H9 (cell line): ENCODE measurements around the gene PRDM11. TPM values are rescaled to one million over a fixed set of nuclear protein-coding genes. Genes with fewer than 3 reads are reported as not detected.

Source experiments
- DNase-seq: peaks from one replicate; pipeline ENCODE4 v3.0.0-alpha.2; 2017
- H2AFZ ChIP-seq: one replicate; pipeline ENCODE4 v1.6.1; 2013; ENCODE audit warnings: mild to moderate bottlenecking, low read length, control low read depth, moderate library complexity
- H2AK5ac ChIP-seq: 2 replicates; pipeline ENCODE4 v1.6.1; 2013; ENCODE audit warnings: low read length, control low read depth, mixed read lengths; ENCODE audit not compliant: insufficient read length
- H2BK120ac ChIP-seq: one replicate; pipeline ENCODE4 v1.6.1; 2013; ENCODE audit warnings: low read depth, mild to moderate bottlenecking, low read length, control low read depth, inconsistent platforms; ENCODE audit not compliant: poor library complexity, severe bottlenecking
- H2BK12ac ChIP-seq: 2 replicates; pipeline ENCODE4 v1.6.1; 2013; ENCODE audit warnings: low read length, control low read depth, mixed read lengths, low read depth; ENCODE audit not compliant: insufficient read length
- H2BK15ac ChIP-seq: 2 replicates; pipeline ENCODE4 v1.6.1; 2013; ENCODE audit warnings: low read depth, low read length, control low read depth
- H2BK20ac ChIP-seq: one replicate; pipeline ENCODE4 v1.6.1; 2013; ENCODE audit warnings: low read depth, mild to moderate bottlenecking, low read length, control low read depth, inconsistent platforms; ENCODE audit not compliant: poor library complexity, severe bottlenecking
- H2BK5ac ChIP-seq: 2 replicates; pipeline ENCODE4 v1.6.1; 2013; ENCODE audit warnings: low read length, control low read depth, mixed read lengths; ENCODE audit not compliant: insufficient read length
- H3K14ac ChIP-seq: 2 replicates; pipeline ENCODE4 v1.6.1; 2013; ENCODE audit warnings: low read length, control low read depth; ENCODE audit not compliant: insufficient read depth
- H3K18ac ChIP-seq: 2 replicates; pipeline ENCODE4 v1.6.1; 2013; ENCODE audit warnings: low read depth, mild to moderate bottlenecking, mixed read lengths, low read length, control low read depth; ENCODE audit not compliant: insufficient read length
- H3K23ac ChIP-seq: 2 replicates; pipeline ENCODE4 v1.6.1; 2013; ENCODE audit warnings: low read length, control low read depth, mixed read lengths, low read depth; ENCODE audit not compliant: insufficient read length
- H3K23me2 ChIP-seq: 2 replicates; pipeline ENCODE4 v1.6.1; 2013; ENCODE audit warnings: low read depth, mild to moderate bottlenecking, mixed read lengths, low read length, control low read depth; ENCODE audit not compliant: insufficient read length, poor library complexity, severe bottlenecking
- H3K27ac ChIP-seq: 2 replicates; pipeline ENCODE4 v1.5.1; 2013; ENCODE audit warnings: low read length, control low read depth, mixed read lengths, low read depth; ENCODE audit not compliant: insufficient read length
- H3K27me3 ChIP-seq: 2 replicates; pipeline ENCODE4 v1.6.1; 2013; ENCODE audit warnings: low read length, control low read depth, inconsistent platforms; ENCODE audit not compliant: insufficient read depth
- H3K4ac ChIP-seq: 2 replicates; pipeline ENCODE4 v1.6.1; 2013; ENCODE audit warnings: low read depth, mild to moderate bottlenecking, control low read depth, inconsistent platforms, low read length, moderate library complexity
- H3K4me1 ChIP-seq: 2 replicates; pipeline ENCODE4 v1.6.1; 2013; ENCODE audit warnings: low read length, control low read depth, inconsistent platforms; ENCODE audit not compliant: insufficient read depth
- H3K4me2 ChIP-seq: 2 replicates; pipeline ENCODE4 v1.6.1; 2013; ENCODE audit warnings: low read length, control low read depth, mixed read lengths; ENCODE audit not compliant: insufficient read length, insufficient read depth
- H3K56ac ChIP-seq: 2 replicates; pipeline ENCODE4 v1.6.1; 2013; ENCODE audit warnings: low read depth, mild to moderate bottlenecking, mixed read lengths, low read length, control low read depth; ENCODE audit not compliant: insufficient read length
- H3K79me1 ChIP-seq: 2 replicates; pipeline ENCODE4 v1.6.1; 2013; ENCODE audit warnings: low read depth, mild to moderate bottlenecking, moderate library complexity, low read length, control low read depth, inconsistent platforms; ENCODE audit not compliant: insufficient read depth, poor library complexity, severe bottlenecking
- H3K79me2 ChIP-seq: 2 replicates; pipeline ENCODE4 v1.6.1; 2013; ENCODE audit warnings: low read length, control low read depth, inconsistent platforms; ENCODE audit not compliant: insufficient read depth
- H3K9ac ChIP-seq: 2 replicates; pipeline ENCODE4 v1.6.1; 2013; ENCODE audit warnings: low read length, control low read depth, mixed read lengths; ENCODE audit not compliant: insufficient read length; ENCODE audit errors: extremely low read depth
- H3K9me3 ChIP-seq: one replicate; pipeline ENCODE4 v1.6.1; 2013; ENCODE audit warnings: low read depth, low read length, inconsistent platforms; ENCODE audit not compliant: control insufficient read depth
- H3T11ph ChIP-seq: one replicate; pipeline ENCODE4 v1.6.1; 2013; ENCODE audit warnings: mild to moderate bottlenecking, low read length, control low read depth, inconsistent platforms
- H4K20me1 ChIP-seq: one replicate; pipeline ENCODE4 v1.6.1; 2013; ENCODE audit not compliant: control insufficient read depth, insufficient read length, insufficient read depth
- H4K5ac ChIP-seq: 2 replicates; pipeline ENCODE4 v1.6.1; 2013; ENCODE audit warnings: low read depth, mild to moderate bottlenecking, mixed read lengths, low read length, control low read depth; ENCODE audit not compliant: insufficient read length
- H4K8ac ChIP-seq: replicated peaks from 2 replicates; pipeline ENCODE4 v1.6.1; 2013; ENCODE audit warnings: low read length, control low read depth, mixed read lengths, low read depth; ENCODE audit not compliant: insufficient read length
- H4K91ac ChIP-seq: 2 replicates; pipeline ENCODE4 v1.6.1; 2013; ENCODE audit warnings: low read depth, mild to moderate bottlenecking, moderate library complexity, mixed read lengths, low read length, control low read depth; ENCODE audit not compliant: insufficient read length
- H3K27ac Mint-ChIP-seq, 3 experiments: 2 replicates in 2 of 3; 3 replicates in 1 of 3; pipeline ENCODE4 v1.8.0; 2020 to 2021; ENCODE audit warnings: mixed read lengths in 3 of 3, mild to moderate bottlenecking in 1 of 3, moderate library complexity in 1 of 3
- H3K27me3 Mint-ChIP-seq: 2 replicates; pipeline ENCODE4 v1.8.0; 2021; ENCODE audit warnings: low read depth, mild to moderate bottlenecking, moderate library complexity, mixed read lengths
- H3K36me3 Mint-ChIP-seq, 3 experiments: 2 replicates in 2 of 3; 3 replicates in 1 of 3; pipeline ENCODE4 v1.8.0; 2020 to 2021; ENCODE audit warnings: low read depth in 3 of 3, mixed read lengths in 3 of 3; ENCODE audit not compliant: insufficient read depth in 1 of 3
- H3K4me1 Mint-ChIP-seq, 2 experiments: 2 replicates each; pipeline ENCODE4 v1.8.0; 2020; ENCODE audit warnings: mixed read lengths in 2 of 2
- H3K4me3 Mint-ChIP-seq, 2 experiments: 2 replicates in 1 of 2; 3 replicates in 1 of 2; pipeline ENCODE4 v1.8.0; 2020 to 2021; ENCODE audit warnings: mild to moderate bottlenecking in 2 of 2, mixed read lengths in 2 of 2, moderate library complexity in 1 of 2
- H3K9me3 Mint-ChIP-seq, 2 experiments: 2 replicates in 1 of 2; 3 replicates in 1 of 2; pipeline ENCODE4 v1.8.0; 2020; ENCODE audit warnings: mild to moderate bottlenecking in 2 of 2, mixed read lengths in 2 of 2, moderate library complexity in 1 of 2
- WGBS: extraction: QIAGEN DNeasy Blood & Tissue Kit; methylation state at CpG from one replicate; pipeline ENCODE4 v1.1.7; 2013; ENCODE audit warnings: missing lambda C conversion rate, low lambda C conversion rate, mixed read lengths; ENCODE audit not compliant: insufficient read length; ENCODE audit errors: extremely low coverage; 5-methylcytosine and 5-hydroxymethylcytosine counted together
- total RNA-seq: library from RNA; stranded (reverse); gene quantifications from 2 replicates; pipeline ENCODE4 v1.2.1, GENCODE V29; 2021
- TF ChIP-seq, protein P1 (sequence below): fragments of 200-600 bp; sonication (generic); conservative IDR thresholded peaks from 3 replicates; pipeline ENCODE4 v1.8.0; 2021; ENCODE audit warnings: antibody characterized with exemption, mild to moderate bottlenecking

The PRDM11 gene
- total RNA-seq, 1 experiment from 2014 or later = 11.5 TPM

DNA sequence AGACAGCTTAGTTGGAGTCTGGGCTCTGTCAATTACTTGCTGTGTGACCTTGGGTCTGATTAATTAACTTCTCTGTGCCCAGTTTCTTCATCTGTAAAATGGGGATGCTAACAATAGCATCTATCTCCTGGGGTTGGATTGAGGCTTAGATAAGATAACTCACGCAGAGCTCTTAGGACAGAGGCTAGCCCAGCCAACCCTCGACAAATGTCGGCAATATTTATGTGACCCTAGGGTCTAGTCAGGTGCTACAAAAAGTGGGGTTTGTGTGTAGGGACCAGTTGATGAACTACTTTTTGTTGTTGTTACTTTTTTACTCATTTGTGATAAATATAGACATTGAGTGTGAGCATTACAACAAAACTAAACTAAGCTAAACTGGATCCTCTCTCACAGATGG, 117.3 kb downstream of the PRDM11 start:
- H2BK12ac ChIP-seq = no peak overlapping the region
- DNase-seq = no peak
- no peak overlapping the region for H3K27ac ChIP-seq
- no peak overlapping the region for H2BK15ac ChIP-seq
- H2AFZ ChIP-seq = no peak overlapping the region
- no peak overlapping the region for H4K8ac ChIP-seq
- H3K9ac ChIP-seq = no peak overlapping the region
- H3K4me1 ChIP-seq = peaks cover 2% of the 10 kb centered on the region; the same call in 1 of the 2 replicates
- H3K27me3 Mint-ChIP-seq = peaks cover 16% of the 10 kb centered on the region
- H3K27ac Mint-ChIP-seq = no peak overlapping the region
- H3K23ac ChIP-seq = no peak overlapping the region
- H3K4me2 ChIP-seq = no peak overlapping the region
- no peaks in the 10 kb centered on the region for H3K36me3 Mint-ChIP-seq
- H3K4ac ChIP-seq = no peak overlapping the region
- H3K14ac ChIP-seq = no peak overlapping the region
- no peaks in the 10 kb centered on the region for H3K23me2 ChIP-seq
- H3K27me3 ChIP-seq = no peaks in the 10 kb centered on the region
- H2BK5ac ChIP-seq = no peak overlapping the region
- peaks cover 15 to 20% of the 10 kb centered on the region in 2 experiments for H3K4me1 Mint-ChIP-seq
- WGBS = no CpG with 5 or more reads among the region's 3 CpGs
- H3K79me1 ChIP-seq = no peaks in the 10 kb centered on the region
- no peak overlapping the region for H3K4me3 Mint-ChIP-seq
- no peak overlapping the region for H2AK5ac ChIP-seq
- H2BK120ac ChIP-seq = no peak overlapping the region
- H3K56ac ChIP-seq = no peak overlapping the region
- H4K20me1 ChIP-seq = no peaks in the 10 kb centered on the region
- H2BK20ac ChIP-seq = no peak overlapping the region
- H3K9me3 Mint-ChIP-seq = no peaks in the 10 kb centered on the region
- H3T11ph ChIP-seq = no peak overlapping the region
- H3K18ac ChIP-seq = no peak overlapping the region
- H3K79me2 ChIP-seq = no peaks in the 10 kb centered on the region
- TF ChIP-seq, protein P1, sequence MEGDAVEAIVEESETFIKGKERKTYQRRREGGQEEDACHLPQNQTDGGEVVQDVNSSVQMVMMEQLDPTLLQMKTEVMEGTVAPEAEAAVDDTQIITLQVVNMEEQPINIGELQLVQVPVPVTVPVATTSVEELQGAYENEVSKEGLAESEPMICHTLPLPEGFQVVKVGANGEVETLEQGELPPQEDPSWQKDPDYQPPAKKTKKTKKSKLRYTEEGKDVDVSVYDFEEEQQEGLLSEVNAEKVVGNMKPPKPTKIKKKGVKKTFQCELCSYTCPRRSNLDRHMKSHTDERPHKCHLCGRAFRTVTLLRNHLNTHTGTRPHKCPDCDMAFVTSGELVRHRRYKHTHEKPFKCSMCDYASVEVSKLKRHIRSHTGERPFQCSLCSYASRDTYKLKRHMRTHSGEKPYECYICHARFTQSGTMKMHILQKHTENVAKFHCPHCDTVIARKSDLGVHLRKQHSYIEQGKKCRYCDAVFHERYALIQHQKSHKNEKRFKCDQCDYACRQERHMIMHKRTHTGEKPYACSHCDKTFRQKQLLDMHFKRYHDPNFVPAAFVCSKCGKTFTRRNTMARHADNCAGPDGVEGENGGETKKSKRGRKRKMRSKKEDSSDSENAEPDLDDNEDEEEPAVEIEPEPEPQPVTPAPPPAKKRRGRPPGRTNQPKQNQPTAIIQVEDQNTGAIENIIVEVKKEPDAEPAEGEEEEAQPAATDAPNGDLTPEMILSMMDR = no peak
- H3K9me3 ChIP-seq = no peaks in the 10 kb centered on the region
- no peak overlapping the region for H4K91ac ChIP-seq
- no peak overlapping the region for H4K5ac ChIP-seq
